HepG2 (cell line): Measurements from ENCODE around the gene TCF7L2. TPM values are rescaled to one million over a fixed set of nuclear protein-coding genes. Genes with fewer than 3 reads are reported as not detected.
A peak's percentile ranks its signal among the peaks of the same experiment; 100 is the strongest.

Experiments used
- ATAC-seq: fragments of 200-7000 bp; cut with Tn5 transposase; 3 replicates; pipeline ENCODE4 v1.9.1; 2020; ENCODE audit warnings: mild to moderate bottlenecking, moderate library complexity
- BruUV-seq: library from RNA; stranded (reverse); fragments of 400-500 nt; replicated peaks from 2 replicates; lab custom pipeline; 2021; lab: Mats Ljungman, UMichigan
- CTCF ChIA-PET: fragments of 300-600 bp; formaldehyde crosslinking; extraction: SDS; loops from one replicate; lab custom pipeline; 2021; ENCODE audit warnings: low total read pairs, inconsistent platforms, low intra/inter-chr PET ratio; lab: Yijun Ruan, JAX
- POLR2A ChIA-PET: fragments of 350-600 bp; sonication (Branson Sonifier 250); formaldehyde crosslinking; loops from one replicate; lab custom pipeline; 2020; ENCODE audit warnings: antibody characterized with exemption, inconsistent platforms; lab: Yijun Ruan, JAX
- DNase-seq: peaks from one replicate; pipeline ENCODE4 v3.0.0-alpha.2; 2015; ENCODE audit warnings: low spot score
- FAIRE-seq: peaks from 3 replicates; lab custom pipeline; 2011; peaks lifted over from hg19 to GRCh38; lab: Jason Lieb, UNC
- H2AFZ ChIP-seq: one replicate; pipeline ENCODE4 v1.6.1; 2011; ENCODE audit warnings: low read length, inconsistent platforms
- H3K27ac ChIP-seq: fragments of 300-600 bp; 3 replicates; pipeline ENCODE4 v1.8.0; 2011; ENCODE audit warnings: mixed run types, mild to moderate bottlenecking, mixed read lengths, low read length, inconsistent platforms; ENCODE audit not compliant: insufficient read depth; ENCODE audit errors: extremely low read length
- H3K27me3 ChIP-seq, 2 experiments: fragments of 200-600 bp in 1 of 2; 2 replicates in 1 of 2; 3 replicates in 1 of 2; pipeline versions ENCODE4 v1.6.0 to v1.8.0; 2011; ENCODE audit warnings: low read length in 2 of 2, mild to moderate bottlenecking in 2 of 2, moderate library complexity in 2 of 2, inconsistent platforms in 1 of 2; ENCODE audit not compliant: insufficient read depth in 2 of 2, control insufficient read depth in 1 of 2
- H3K36me3 ChIP-seq, 2 experiments: fragments of 200-600 bp in 1 of 2; replicated peaks in 1 of 2; 2 replicates in 1 of 2; 3 replicates in 1 of 2; pipeline versions ENCODE4 v1.5.1 to v1.8.0; 2011; ENCODE audit warnings: low read length in 2 of 2, inconsistent platforms in 1 of 2; ENCODE audit not compliant: insufficient read depth in 2 of 2, control insufficient read depth in 1 of 2
- H3K4me1 ChIP-seq: 2 replicates; pipeline ENCODE4 v1.5.1; 2012; ENCODE audit warnings: low read length, inconsistent platforms; ENCODE audit not compliant: insufficient read depth
- H3K4me2 ChIP-seq: 2 replicates; pipeline ENCODE4 v1.6.0; 2011; ENCODE audit warnings: low read depth, low read length, inconsistent platforms
- H3K4me3 ChIP-seq, 3 experiments: fragments of 200-600 bp in 1 of 3; sonication (generic), shearing (Covaris generic) in 1 of 3; replicated peaks in 1 of 3; 2 replicates each; pipeline ENCODE4 v1.5.1; 2011 to 2016; ENCODE audit warnings: low read length in 3 of 3, inconsistent platforms in 2 of 3, low read depth in 2 of 3, mild to moderate bottlenecking in 2 of 3, control low read depth in 1 of 3, mixed read lengths in 1 of 3; ENCODE audit not compliant: insufficient read depth in 1 of 3
- H3K79me2 ChIP-seq: one replicate; pipeline ENCODE4 v1.6.1; 2011; ENCODE audit warnings: low read length, inconsistent platforms; ENCODE audit not compliant: insufficient read depth
- H3K9ac ChIP-seq: 2 replicates; pipeline ENCODE4 v1.6.0; 2011; ENCODE audit warnings: mild to moderate bottlenecking, low read depth, low read length, inconsistent platforms; ENCODE audit not compliant: insufficient read depth
- H3K9me3 ChIP-seq: 2 replicates; pipeline ENCODE4 v1.5.1; 2012; ENCODE audit warnings: mild to moderate bottlenecking, low read length
- H4K20me1 ChIP-seq: 2 replicates; pipeline ENCODE4 v1.6.0; 2011; ENCODE audit warnings: inconsistent platforms, mild to moderate bottlenecking, low read length, moderate library complexity; ENCODE audit not compliant: insufficient read depth
- MTERF4 ChIP-seq: sonication (generic); formaldehyde crosslinking; IDR thresholded peaks from 2 replicates; pipeline ENCODE4 v1.8.0; 2023; ENCODE audit warnings: mild to moderate bottlenecking, missing genetic modification reagents
- SPEN ChIP-seq: sonication (generic); formaldehyde crosslinking; IDR thresholded peaks from 2 replicates; pipeline ENCODE4 v1.5.1; 2020; ENCODE audit warnings: low read depth, mild to moderate bottlenecking, missing genetic modification reagents
- ZBTB26 ChIP-seq: IDR thresholded peaks from 2 replicates; pipeline ENCODE4 v1.6.1; 2016; ENCODE audit warnings: missing compliant biosample characterization, missing genetic modification reagents, borderline replicate concordance
- ZNF160 ChIP-seq: sonication (generic); formaldehyde crosslinking; IDR thresholded peaks from 2 replicates; pipeline ENCODE4 v1.8.0; 2022; ENCODE audit warnings: mild to moderate bottlenecking, inconsistent platforms, missing genetic modification reagents
- ZNF329 ChIP-seq: sonication (generic); formaldehyde crosslinking; IDR thresholded peaks from 2 replicates; pipeline ENCODE4 v1.9.0; 2021; ENCODE audit warnings: low read depth, mild to moderate bottlenecking, missing genetic modification reagents
- ZNF546 ChIP-seq: sonication (generic); formaldehyde crosslinking; conservative IDR thresholded peaks from 2 replicates; pipeline ENCODE4 v1.8.1; 2023; ENCODE audit warnings: mild to moderate bottlenecking, missing genetic modification reagents
- ZNF569 ChIP-seq: sonication (generic); formaldehyde crosslinking; IDR thresholded peaks from 2 replicates; pipeline ENCODE4 v1.5.0; 2020; ENCODE audit warnings: mild to moderate bottlenecking, missing genetic modification reagents, moderate library complexity, borderline replicate concordance
- WGBS: methylation state at CpG from one replicate; pipeline ENCODE4 v1.1.6; 2017; ENCODE audit warnings: low lambda C conversion rate; 5-methylcytosine and 5-hydroxymethylcytosine counted together
- in situ Hi-C: cut with HindIII; loops from 2 replicates; pipeline ENCODE4 v1.10.0; 2017; ENCODE audit warnings: low pct_unique_long_range_greater_than_20kb; ENCODE audit not compliant: extremely low pct_ligation_motif_present
- intact Hi-C: fragments of 100-400 bp; cut with micrococcal nuclease; formaldehyde crosslinking; loops from one replicate; pipeline ENCODE4 v1.10.0; 2022; ENCODE audit not compliant: unreplicated experiment
- polyA plus RNA-seq, 8 experiments: library from polyadenylated mRNA; depleted of rRNA in 3 of 8; stranded (reverse) in 7 of 8; unstranded in 1 of 8; fragments of >200 nt; fragmentation: Illumina TruSeq in 4 of 8; extraction: Trizol in 4 of 8; gene quantifications; 2 replicates each; pipeline versions ENCODE4 v1.2.1 to v1.2.3, GENCODE V29; 2011 to 2016; ENCODE audit warnings: low read depth in 4 of 8, missing spikeins in 1 of 8, mixed read lengths in 1 of 8; ENCODE audit not compliant: insufficient read depth in 1 of 8
- total RNA-seq, 5 experiments: library from RNA; depleted of rRNA; stranded (reverse); fragments of >200 nt; fragmentation: Illumina TruSeq; extraction: Trizol; gene quantifications; 2 replicates each; pipeline ENCODE4 v1.2.3, GENCODE V29; 2016; ENCODE audit warnings: low read depth in 1 of 5
- TF ChIP-seq, protein P1 (sequence below): sonication (generic); formaldehyde crosslinking; IDR thresholded peaks from 2 replicates; pipeline ENCODE4 v1.4.0; 2020; ENCODE audit warnings: missing genetic modification reagents

The TCF7L2 gene
- total and polyA plus RNA-seq, 2 of the 13 experiments (the other 11 are each of a cell fraction or from before 2014, with no cell fraction given), result 3.9 to 13.7 TPM

DNA sequence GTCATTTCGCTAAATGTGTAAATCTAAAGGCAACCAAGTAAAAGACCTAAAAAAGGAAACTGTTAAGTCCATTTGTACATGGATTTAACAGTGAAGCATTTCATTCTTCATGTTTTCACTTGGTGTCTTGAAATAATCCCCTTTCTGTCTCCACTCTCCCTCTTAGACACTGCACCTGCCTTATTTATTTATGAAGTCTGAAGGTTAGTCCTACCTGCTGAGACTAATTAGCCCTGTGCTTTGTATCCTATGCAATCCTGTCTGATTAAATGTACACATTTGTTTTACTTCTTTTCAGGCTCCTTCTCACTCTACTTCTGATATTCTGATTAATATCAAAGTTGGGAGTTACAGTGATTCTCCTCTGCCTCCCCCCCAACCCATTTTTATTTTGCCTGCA, 1.9 kb upstream of the TCF7L2 start:
- H3K4me2 ChIP-seq, result peak overlapping the region; percentile 92
- H3K27ac ChIP-seq, result no peak overlapping the region
- TF ChIP-seq SPEN (CRISPR knock-in tag) (no peak), ZNF546 (CRISPR knock-in tag) (no peak), ZNF329 (CRISPR knock-in tag) (no peak), ZBTB26 (CRISPR knock-in tag) (no peak), ZNF569 (CRISPR knock-in tag) (no peak), ZNF160 (no peak), MTERF4 (no peak)
- TF ChIP-seq, protein P1, sequence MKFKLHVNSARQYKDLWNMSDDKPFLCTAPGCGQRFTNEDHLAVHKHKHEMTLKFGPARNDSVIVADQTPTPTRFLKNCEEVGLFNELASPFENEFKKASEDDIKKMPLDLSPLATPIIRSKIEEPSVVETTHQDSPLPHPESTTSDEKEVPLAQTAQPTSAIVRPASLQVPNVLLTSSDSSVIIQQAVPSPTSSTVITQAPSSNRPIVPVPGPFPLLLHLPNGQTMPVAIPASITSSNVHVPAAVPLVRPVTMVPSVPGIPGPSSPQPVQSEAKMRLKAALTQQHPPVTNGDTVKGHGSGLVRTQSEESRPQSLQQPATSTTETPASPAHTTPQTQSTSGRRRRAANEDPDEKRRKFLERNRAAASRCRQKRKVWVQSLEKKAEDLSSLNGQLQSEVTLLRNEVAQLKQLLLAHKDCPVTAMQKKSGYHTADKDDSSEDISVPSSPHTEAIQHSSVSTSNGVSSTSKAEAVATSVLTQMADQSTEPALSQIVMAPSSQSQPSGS (CRISPR knock-in tag), result no peak

More for the DNA sequence above, 1.9 kb upstream of the TCF7L2 start:
- BruUV-seq, result no TSS peak
- peak overlapping the region; percentile 68; the same call in 1 of the 2 replicates for H3K9ac ChIP-seq
- peaks cover 45% of the 10 kb centered on the region for H3K4me1 ChIP-seq
- no peak for FAIRE-seq
- in situ Hi-C loops (no loop called here), intact Hi-C loops (loop anchor here (2.0 to 5.0 kb wide), 4 partner anchors 49 to 439 kb away; no protein-coding TSS in a partner anchor)
- H2AFZ ChIP-seq, result no peak overlapping the region
- peaks cover 21% of the 10 kb centered on the region for H3K79me2 ChIP-seq
- POLR2A ChIA-PET, result interaction anchor here (3.0 kb wide), 1 partner anchor 32 kb away, joined by 18 read pairs; no protein-coding TSS in a partner anchor
- H3K9me3 ChIP-seq, result no peaks in the 10 kb centered on the region
- H3K4me3 ChIP-seq, result no peak overlapping the region
- H4K20me1 ChIP-seq, result peaks cover 1% of the 10 kb centered on the region; the same call in 1 of the 2 replicates
- DNase-seq, result no peak
- CTCF ChIA-PET, result no interaction called here
- H3K36me3 ChIP-seq, result no peaks in the 10 kb centered on the region
- 92% methylated on average over 1 of the region's 1 CpG for WGBS
- H3K27me3 ChIP-seq, result no peaks in the 10 kb centered on the region; a peak in 1 of 5 replicates
- ATAC-seq, result no peak
